Lung (tissue), 12 donors: ENCODE data around the gene GNG13. TPM values are rescaled to one million over a fixed set of nuclear protein-coding genes. Genes with fewer than 3 reads are reported as not detected.

Experiments used
- ATAC-seq: fragments of 200-7000 bp; cut with Tn5 transposase; one replicate; pipeline ENCODE4 v1.9.1; 2020; ENCODE audit warnings: moderate number of reproducible peaks; ENCODE audit not compliant: insufficient read depth, low FRiP score
- DNase-seq, 3 donors: peaks; one replicate each; pipeline ENCODE4 v3.0.0-alpha.2; 2013 to 2017
- H3K27ac ChIP-seq, 2 donors: one replicate each; pipeline ENCODE4 v1.5.1; 2013; ENCODE audit warnings: mild to moderate bottlenecking in 2 of 2, moderate library complexity in 2 of 2, control low read depth in 1 of 2, inconsistent platforms in 1 of 2, low read depth in 1 of 2, low read length in 1 of 2
- H3K27me3 ChIP-seq, 3 donors: one replicate each; pipeline ENCODE4 v1.5.1; 2013; ENCODE audit warnings: low read length in 2 of 3; ENCODE audit not compliant: control insufficient read depth in 3 of 3, insufficient read depth in 3 of 3
- H3K36me3 ChIP-seq, 4 donors: one replicate each; pipeline ENCODE4 v1.5.1; 2013; ENCODE audit warnings: low read length in 4 of 4, mild to moderate bottlenecking in 1 of 4, moderate library complexity in 1 of 4; ENCODE audit not compliant: control insufficient read depth in 4 of 4, insufficient read depth in 4 of 4
- H3K4me1 ChIP-seq, 5 donors: one replicate each; pipeline ENCODE4 v1.5.1; 2013; ENCODE audit warnings: low read length in 5 of 5, mild to moderate bottlenecking in 2 of 5, moderate library complexity in 1 of 5; ENCODE audit not compliant: control insufficient read depth in 5 of 5, insufficient read depth in 5 of 5
- H3K4me3 ChIP-seq: one replicate; pipeline ENCODE4 v1.5.1; 2013; ENCODE audit warnings: mild to moderate bottlenecking, control low read depth, moderate library complexity
- H3K9ac ChIP-seq, 2 donors: one replicate each; pipeline ENCODE4 v1.5.1; 2013; ENCODE audit warnings: low read length in 2 of 2, control low read depth in 1 of 2; ENCODE audit not compliant: insufficient read depth in 1 of 2
- H3K9me3 ChIP-seq, 4 donors: one replicate each; pipeline ENCODE4 v1.5.1; 2013; ENCODE audit warnings: low read length in 3 of 4, mild to moderate bottlenecking in 1 of 4, moderate library complexity in 1 of 4; ENCODE audit not compliant: control insufficient read depth in 4 of 4, insufficient read depth in 3 of 4
- CTCF ChIP-seq: IDR thresholded peaks from 2 replicates; pipeline ENCODE4 v1.5.1; 2012; ENCODE audit warnings: mild to moderate bottlenecking; ENCODE audit errors: control extremely low read depth, extremely low read depth
- WGBS, 2 donors: extraction: QIAGEN DNeasy Blood & Tissue Kit; methylation state at CpG; one replicate each; pipeline ENCODE4 v1.1.7; 2013; 5-methylcytosine and 5-hydroxymethylcytosine counted together
- polyA plus RNA-seq, 2 donors: library from polyadenylated mRNA; stranded (reverse); fragments of 200-250 nt; gene quantifications; one replicate each; pipeline ENCODE4 v1.2.1, GENCODE V29; 2013
- total RNA-seq, 2 donors: library from RNA; depleted of rRNA in 1 of 2; stranded (reverse); fragments of >200 nt in 1 of 2; gene quantifications; one replicate each; pipeline ENCODE4 v1.2.1, GENCODE V29; 2014 to 2021
- donor health status: control.
- donor health status: control.
- donor health status: Bipolar disorder and iron deficiency.
- donor health status: healthy.
- donor health status: DM: yes; HTN: yes; CAD: no.

Gene GNG13
- total and polyA plus RNA-seq, 4 donors: not detected

- Histone ChIP-seq H3K36me3 (no peaks in the 10 kb centered on the region), H3K9me3 (peaks cover 0 to 12% (median 1%) of the 10 kb centered on the region in 4 donors), H3K9ac (no peak overlapping the region), H3K4me3 (no peak overlapping the region), H3K27ac (no peak overlapping the region), H3K4me1 (peaks cover 0 to 3% (median 0%) of the 10 kb centered on the region in 5 donors), H3K27me3 (peaks cover 3 to 38% (median 28%) of the 10 kb centered on the region in 3 donors)
- WGBS, 2 donors: 91 to 93% methylated on average over 15 of the region's 15 CpGs
- DNase-seq (no peak), ATAC-seq (no peak)
- no peak for TF ChIP-seq CTCF
Observed at GRCh38 chr16:815861-816260, 15.3 kb upstream of the GNG13 start.

GRCh38 chr16:814974-815373, 14.4 kb upstream of the GNG13 start:
- DNase-seq: no peak
- H3K27me3 ChIP-seq: peaks cover 3 to 37% (median 28%) of the 10 kb centered on the region in 3 donors
- H3K9me3 ChIP-seq: peaks cover 0 to 12% (median 1%) of the 10 kb centered on the region in 4 donors
- 81 to 90% methylated on average over 9 of the region's 9 CpGs for WGBS, 2 donors
- no peak overlapping the region for H3K9ac ChIP-seq
- no peak for TF ChIP-seq CTCF
- H3K27ac ChIP-seq: no peak overlapping the region
- H3K4me1 ChIP-seq: peaks cover 0 to 3% (median 0%) of the 10 kb centered on the region in 5 donors
- no peaks in the 10 kb centered on the region for H3K36me3 ChIP-seq
- H3K4me3 ChIP-seq: no peak overlapping the region
- ATAC-seq: no peak

- Histone ChIP-seq H3K4me1 (peaks cover 0 to 3% (median 0%) of the 10 kb centered on the region in 5 donors), H3K27ac (no peak overlapping the region), H3K4me3 (no peak overlapping the region), H3K9me3 (peaks cover 0 to 12% (median 2%) of the 10 kb centered on the region in 4 donors), H3K27me3 (peaks cover 3 to 33% (median 28%) of the 10 kb centered on the region in 3 donors), H3K36me3 (no peaks in the 10 kb centered on the region), H3K9ac (no peak overlapping the region)
- WGBS, 2 donors: 62 to 67% methylated on average over 22 of the region's 22 CpGs
- ATAC-seq (no peak), DNase-seq (no peak)
- TF ChIP-seq CTCF: no peak
Observed at GRCh38 chr16:813916-814412, 13.4 kb upstream of the GNG13 start.
